Measurements from ENCODE around the gene NXT2. TPM values are rescaled to one million over a fixed set of nuclear protein-coding genes. Genes with fewer than 3 reads are reported as not detected.

Gene NXT2
- total RNA-seq: 12.6 TPM

GRCh38 chrX:109536439-109537323 is at the start of gene NXT2:
Gene NXT2, plus strand, starts transcription at chrX:109536844. Its CDS starts 163 bp downstream, at chrX:109537007.

Other genes starting within 250 kb of the NXT2 start
- gene GUCY2F, start 54.8 kb upstream of the NXT2 start, total RNA-seq: not detected
- gene KCNE5, start 88.3 kb downstream of the NXT2 start, total RNA-seq: 3.9 TPM
- 54.6 TPM for gene ACSL4, start 196.4 kb downstream of the NXT2 start, total RNA-seq

Measured in camera-type eye (tissue), 1 donor.